SK-N-SH treated with all-trans-retinoic acid at 6 μM for 48 hours (cell line): ENCODE results near the gene GRM5.

Source experiments
- GLIS3 ChIP-seq: fragments of 250-450 bp; sonication (Bioruptor Pico); IDR thresholded peaks from 2 replicates; pipeline ENCODE4 v1.5.0; 2020; ENCODE audit warnings: mild to moderate bottlenecking, moderate library complexity
- RARB ChIP-seq: fragments of 250-450 bp; sonication (Bioruptor Pico); IDR thresholded peaks from 2 replicates; pipeline ENCODE4 v1.8.0; 2021; ENCODE audit warnings: mild to moderate bottlenecking, moderate library complexity
- TOX ChIP-seq: fragments of 250-450 bp; sonication (Bioruptor Pico); IDR thresholded peaks from 2 replicates; pipeline ENCODE4 v1.8.0; 2021; ENCODE audit warnings: mild to moderate bottlenecking, moderate library complexity, borderline replicate concordance
- ZC3H10 ChIP-seq: fragments of 250-450 bp; sonication (Bioruptor Pico); IDR thresholded peaks from 2 replicates; pipeline ENCODE4 v1.5.1; 2021; ENCODE audit warnings: mild to moderate bottlenecking, moderate library complexity
- ZFP30 ChIP-seq: fragments of 450-650 bp; formaldehyde crosslinking; IDR thresholded peaks from 2 replicates; pipeline ENCODE4 v1.5.0; 2022; ENCODE audit warnings: mild to moderate bottlenecking, moderate library complexity
- TF ChIP-seq, protein P1 (sequence below): fragments of 250-450 bp; sonication (Bioruptor Pico); IDR thresholded peaks from 2 replicates; pipeline ENCODE4 v1.5.1; 2021; ENCODE audit warnings: mild to moderate bottlenecking, moderate library complexity
- TF ChIP-seq, protein P2 (sequence below): fragments of 250-450 bp; sonication (Bioruptor Pico); IDR thresholded peaks from 2 replicates; pipeline ENCODE4 v1.5.0; 2020; ENCODE audit warnings: mild to moderate bottlenecking, moderate library complexity
- TF ChIP-seq, protein P3 (sequence below): fragments of 250-450 bp; sonication (Bioruptor Pico); IDR thresholded peaks from 2 replicates; pipeline ENCODE4 v1.8.0; 2021; ENCODE audit warnings: low read depth, mild to moderate bottlenecking, moderate library complexity, borderline replicate concordance

DNA sequence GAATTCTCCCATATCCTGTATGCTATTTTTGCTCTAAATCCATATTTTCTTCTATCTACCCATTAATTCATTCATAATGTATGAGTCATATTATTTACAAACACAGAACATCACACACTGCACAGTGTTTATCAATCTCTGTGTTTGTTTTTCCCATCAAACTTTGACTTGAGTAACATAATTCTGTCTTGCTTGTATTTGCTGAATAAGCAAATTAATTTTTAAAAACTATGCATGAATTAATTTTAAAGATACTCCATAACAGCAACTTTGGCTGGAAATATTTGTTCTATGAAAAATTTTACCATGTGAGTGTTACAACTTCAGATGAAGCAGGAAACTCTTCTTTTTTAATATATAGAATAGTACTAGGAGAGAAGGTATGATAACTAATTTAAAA is 275.6 kb downstream of the GRM5 start:
- TF ChIP-seq, protein P1, sequence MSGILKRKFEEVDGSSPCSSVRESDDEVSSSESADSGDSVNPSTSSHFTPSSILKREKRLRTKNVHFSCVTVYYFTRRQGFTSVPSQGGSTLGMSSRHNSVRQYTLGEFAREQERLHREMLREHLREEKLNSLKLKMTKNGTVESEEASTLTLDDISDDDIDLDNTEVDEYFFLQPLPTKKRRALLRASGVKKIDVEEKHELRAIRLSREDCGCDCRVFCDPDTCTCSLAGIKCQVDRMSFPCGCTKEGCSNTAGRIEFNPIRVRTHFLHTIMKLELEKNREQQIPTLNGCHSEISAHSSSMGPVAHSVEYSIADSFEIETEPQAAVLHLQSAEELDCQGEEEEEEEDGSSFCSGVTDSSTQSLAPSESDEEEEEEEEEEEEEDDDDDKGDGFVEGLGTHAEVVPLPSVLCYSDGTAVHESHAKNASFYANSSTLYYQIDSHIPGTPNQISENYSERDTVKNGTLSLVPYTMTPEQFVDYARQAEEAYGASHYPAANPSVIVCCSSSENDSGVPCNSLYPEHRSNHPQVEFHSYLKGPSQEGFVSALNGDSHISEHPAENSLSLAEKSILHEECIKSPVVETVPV (CRISPR knock-in tag) = no peak
- TF ChIP-seq GLIS3 (CRISPR knock-in tag) = no peak
- TF ChIP-seq, protein P2, sequence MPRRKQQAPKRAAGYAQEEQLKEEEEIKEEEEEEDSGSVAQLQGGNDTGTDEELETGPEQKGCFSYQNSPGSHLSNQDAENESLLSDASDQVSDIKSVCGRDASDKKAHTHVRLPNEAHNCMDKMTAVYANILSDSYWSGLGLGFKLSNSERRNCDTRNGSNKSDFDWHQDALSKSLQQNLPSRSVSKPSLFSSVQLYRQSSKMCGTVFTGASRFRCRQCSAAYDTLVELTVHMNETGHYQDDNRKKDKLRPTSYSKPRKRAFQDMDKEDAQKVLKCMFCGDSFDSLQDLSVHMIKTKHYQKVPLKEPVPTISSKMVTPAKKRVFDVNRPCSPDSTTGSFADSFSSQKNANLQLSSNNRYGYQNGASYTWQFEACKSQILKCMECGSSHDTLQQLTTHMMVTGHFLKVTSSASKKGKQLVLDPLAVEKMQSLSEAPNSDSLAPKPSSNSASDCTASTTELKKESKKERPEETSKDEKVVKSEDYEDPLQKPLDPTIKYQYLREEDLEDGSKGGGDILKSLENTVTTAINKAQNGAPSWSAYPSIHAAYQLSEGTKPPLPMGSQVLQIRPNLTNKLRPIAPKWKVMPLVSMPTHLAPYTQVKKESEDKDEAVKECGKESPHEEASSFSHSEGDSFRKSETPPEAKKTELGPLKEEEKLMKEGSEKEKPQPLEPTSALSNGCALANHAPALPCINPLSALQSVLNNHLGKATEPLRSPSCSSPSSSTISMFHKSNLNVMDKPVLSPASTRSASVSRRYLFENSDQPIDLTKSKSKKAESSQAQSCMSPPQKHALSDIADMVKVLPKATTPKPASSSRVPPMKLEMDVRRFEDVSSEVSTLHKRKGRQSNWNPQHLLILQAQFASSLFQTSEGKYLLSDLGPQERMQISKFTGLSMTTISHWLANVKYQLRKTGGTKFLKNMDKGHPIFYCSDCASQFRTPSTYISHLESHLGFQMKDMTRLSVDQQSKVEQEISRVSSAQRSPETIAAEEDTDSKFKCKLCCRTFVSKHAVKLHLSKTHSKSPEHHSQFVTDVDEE (CRISPR knock-in tag) = no peak
- TF ChIP-seq RARB (CRISPR knock-in tag) = no peak
- TF ChIP-seq ZC3H10 (CRISPR knock-in tag) = no peak
- no peak for TF ChIP-seq ZFP30 (CRISPR knock-in tag)
- TF ChIP-seq TOX = no peak
- TF ChIP-seq, protein P3, sequence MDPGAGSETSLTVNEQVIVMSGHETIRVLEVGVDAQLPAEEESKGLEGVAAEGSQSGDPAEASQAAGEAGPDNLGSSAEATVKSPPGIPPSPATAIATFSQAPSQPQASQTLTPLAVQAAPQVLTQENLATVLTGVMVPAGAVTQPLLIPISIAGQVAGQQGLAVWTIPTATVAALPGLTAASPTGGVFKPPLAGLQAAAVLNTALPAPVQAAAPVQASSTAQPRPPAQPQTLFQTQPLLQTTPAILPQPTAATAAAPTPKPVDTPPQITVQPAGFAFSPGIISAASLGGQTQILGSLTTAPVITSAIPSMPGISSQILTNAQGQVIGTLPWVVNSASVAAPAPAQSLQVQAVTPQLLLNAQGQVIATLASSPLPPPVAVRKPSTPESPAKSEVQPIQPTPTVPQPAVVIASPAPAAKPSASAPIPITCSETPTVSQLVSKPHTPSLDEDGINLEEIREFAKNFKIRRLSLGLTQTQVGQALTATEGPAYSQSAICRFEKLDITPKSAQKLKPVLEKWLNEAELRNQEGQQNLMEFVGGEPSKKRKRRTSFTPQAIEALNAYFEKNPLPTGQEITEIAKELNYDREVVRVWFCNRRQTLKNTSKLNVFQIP (CRISPR knock-in tag) = no peak
